Heart right ventricle (tissue), 16 donors: ENCODE results near the gene C8G. TPM values are rescaled to one million over a fixed set of nuclear protein-coding genes. Genes with fewer than 3 reads are reported as not detected.
A peak's percentile ranks its signal among the peaks of the same experiment; 100 is the strongest.

ENCODE experiments used
- ATAC-seq, 8 donors: fragments of 200-7000 bp; cut with Tn5 transposase; one replicate each; pipeline ENCODE4 v1.9.1; 2020; ENCODE audit warnings: mild to moderate bottlenecking in 8 of 8, moderate library complexity in 8 of 8, moderate number of reproducible peaks in 1 of 8
- DNase-seq, 2 donors: peaks; one replicate each; pipeline ENCODE4 v3.0.0-alpha.2; 2020
- H3K27ac ChIP-seq, 10 donors: fragments of 200-600 bp; sonication (generic) in 2 of 10; one replicate each; pipeline versions ENCODE4 v1.5.0 to v1.8.0; 2020 to 2022; ENCODE audit warnings: mild to moderate bottlenecking in 3 of 10
- H3K27me3 ChIP-seq, 7 donors: fragments of 200-600 bp; one replicate each; pipeline ENCODE4 v1.8.0; 2021 to 2022; ENCODE audit warnings: mild to moderate bottlenecking in 2 of 7
- H3K36me3 ChIP-seq, 9 donors: fragments of 200-600 bp; sonication (generic) in 1 of 9; one replicate each; pipeline versions ENCODE4 v1.5.0 to v1.8.0; 2020 to 2022; ENCODE audit warnings: mild to moderate bottlenecking in 2 of 9
- H3K4me1 ChIP-seq, 9 donors: fragments of 200-600 bp; sonication (generic) in 1 of 9; one replicate each; pipeline versions ENCODE4 v1.5.0 to v1.8.0; 2020 to 2022; ENCODE audit warnings: mild to moderate bottlenecking in 4 of 9
- H3K4me3 ChIP-seq, 10 donors: fragments of 200-600 bp; sonication (generic) in 2 of 10; one replicate each; pipeline versions ENCODE4 v1.5.0 to v1.8.0; 2020 to 2022; ENCODE audit warnings: mild to moderate bottlenecking in 7 of 10, moderate library complexity in 2 of 10
- H3K9me3 ChIP-seq, 11 donors: fragments of 200-600 bp in 10 of 11; sonication (generic) in 2 of 11; one replicate each; pipeline versions ENCODE4 v1.5.0 to v1.8.0; 2013 to 2022; ENCODE audit warnings: mild to moderate bottlenecking in 2 of 11, control low read depth in 1 of 11, moderate library complexity in 1 of 11
- WGBS, 2 donors: extraction: QIAGEN DNeasy Blood & Tissue Kit; methylation state at CpG; one replicate each; pipeline ENCODE4 v1.1.7; 2013; ENCODE audit warnings: inconsistent platforms in 1 of 2; 5-methylcytosine and 5-hydroxymethylcytosine counted together
- intact Hi-C, 10 donors: fragments of 100-400 bp; cut with DNase I; formaldehyde crosslinking; loops; one replicate each; pipeline versions ENCODE4 v1.11.1 to v1.14.2; 2022
- long read RNA-seq, 3 donors: library from polyadenylated mRNA; unstranded; transcript quantifications; one replicate each; pipeline ENCODE4 v2.0.0, GENCODE V29; 2020 to 2021
- polyA plus RNA-seq, 2 donors: library from polyadenylated mRNA; stranded (reverse); fragments of 200-250 nt; gene quantifications; one replicate each; pipeline ENCODE4 v1.2.3, GENCODE V29; 2013
- total RNA-seq, 10 donors: library from RNA; stranded (reverse); fragmentation: NEBNext Ultra II Directional in 3 of 10; extraction: Animal tissue kit (Norgen Biotek cat#: 25700) in 3 of 10; gene quantifications; one replicate each; pipeline versions ENCODE4 v1.2.1 to v1.2.4, GENCODE V29; 2021 to 2023
- TF ChIP-seq, protein P1 (sequence below), 9 donors: fragments of 200-600 bp; sonication (generic) in 2 of 9; IDR thresholded peaks; one replicate each; pipeline versions ENCODE4 v1.5.0 to v1.8.0; 2021 to 2022; ENCODE audit warnings: antibody characterized with exemption in 9 of 9, mild to moderate bottlenecking in 5 of 9, moderate library complexity in 1 of 9
- donor health status: Arrhythmogenic right ventricular cardiomyopathy.
- donor health status: ischemic (EF 13 %, LVEDD 7.1; RV severe dilation, severe dysfunction).
- donor health status: healthy with polysubstance abuse.
- donor health status: DM: no; HTN: yes; CAD: no.
- donor health status: DM: no; HTN: no; CAD: no.
- donor health status: ischemic (EF 25% LVEDD 6.9; RV normal size, moderate dysfunction).
- donor health status: ischemic (EF 25% LVEDD 5.7; RV mildly dilated, moderate dysfunction).
- donor health status: healthy.
- donor health status: DM: yes; HTN: yes; CAD: no.
- donor health status: Ischemic cardiomyopathy.
- donor health status: ischemic (EF 35%, LVEDD 5.7; RV mildly dilated, moderate dysfunction).
- donor health status: nonischemic (EF 11% LVEDD 7.7; RV severe dilation, severe dysfunction).
- donor health status: DM: yes; HTN: yes; CAD: no.
- donor health status: PGD.
- donor health status: ischemic (EF 29% LVEDD 5.4; RV normal size, mild dysfunction).
- donor health status: nonischemic (EF 23%, LVEDD 6.1; RV moderate dilation, normal function).

The C8G gene
- total RNA-seq (10 to 100 TPM in 1 of 10 donors, 1 to 10 TPM in 9; 1.2 to 10.0 (median 2.4) TPM), polyA plus RNA-seq (1 to 10 TPM; 2.0 to 2.1 TPM)
- long read RNA-seq, donor 1, partial matches to known transcripts = 0 of 1 reads
- long read RNA-seq, donor 1, other reads (novel, unspliced or antisense) = 1 of 1 reads
- long read RNA-seq, donor 2, partial matches to known transcripts = 0 of 2 reads
- long read RNA-seq, donor 2, other reads (novel, unspliced or antisense) = 1 of 2 reads
- long read RNA-seq, donor 3, partial matches to known transcripts = 1 of 1 reads
- long read RNA-seq, donor 3, other reads (novel, unspliced or antisense) = 0 of 1 reads

DNA sequence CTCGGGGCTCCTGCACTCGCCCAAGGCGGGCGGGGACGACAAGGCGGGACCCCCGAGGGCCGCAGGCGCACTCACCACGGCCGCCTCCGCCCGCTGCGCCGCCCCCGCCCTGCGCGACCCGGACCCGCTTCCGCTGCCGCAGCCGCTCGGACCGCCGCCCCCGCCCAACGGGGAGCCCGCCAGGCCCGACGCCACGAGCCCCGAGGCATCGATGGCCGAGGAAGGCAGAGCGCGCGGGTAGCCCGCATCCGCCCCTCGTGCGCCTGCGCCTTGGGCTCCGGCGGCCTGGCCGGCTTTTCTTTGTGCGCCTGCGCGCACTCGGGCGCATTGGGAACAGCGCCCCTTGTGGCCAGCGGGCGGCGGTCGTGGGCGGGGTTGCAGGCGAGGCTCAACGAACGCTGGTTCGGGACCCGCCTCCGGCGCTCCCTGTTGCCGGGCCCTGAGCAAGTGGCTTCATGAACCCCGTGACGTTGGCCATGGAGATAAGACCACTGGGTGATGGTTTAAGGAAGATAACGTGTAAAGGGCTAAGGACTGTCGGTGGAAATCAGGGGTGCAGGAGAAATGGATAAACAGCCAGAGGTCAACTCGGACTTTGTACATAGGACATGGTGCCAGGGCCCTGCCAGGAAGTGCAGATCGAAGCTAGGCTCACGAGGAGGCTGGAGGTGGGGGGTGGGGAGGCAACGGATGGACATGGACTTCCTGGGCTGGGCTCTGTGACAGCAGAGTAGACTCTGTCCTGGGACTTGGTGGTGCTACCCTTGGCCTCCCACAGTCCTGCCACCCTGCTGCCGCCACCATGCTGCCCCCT lies at the start of gene C8G, which contains the start of gene FBXW5:
Gene C8G, plus strand, starts transcription at position 725 of the 814 bp plus-strand sequence. Its CDS starts 78 bp downstream, at position 803.
Gene FBXW5, minus strand, starts transcription at position 220 of the 814 bp plus-strand sequence. CDS start 655 bp downstream, outside the sequence.
- 4 to 7% methylated on average over 56 to 74 of the region's 74 CpGs for WGBS, 2 donors
- Histone ChIP-seq H3K27me3 (no peaks in the 10 kb centered on the region), H3K4me1 (peaks cover 24 to 74% (median 41%) of the 10 kb centered on the region in 9 donors), H3K27ac (peak within 1 kb of the TSS; percentile 94 to 99 (median 98)), H3K4me3 (peak within 1 kb of the TSS; percentile 66 to 99 (median 92)), H3K36me3 (peaks cover 10 to 37% (median 28%) of the 10 kb centered on the region in 9 donors), H3K9me3 (no peaks in the 10 kb centered on the region)
- TF ChIP-seq, protein P1, sequence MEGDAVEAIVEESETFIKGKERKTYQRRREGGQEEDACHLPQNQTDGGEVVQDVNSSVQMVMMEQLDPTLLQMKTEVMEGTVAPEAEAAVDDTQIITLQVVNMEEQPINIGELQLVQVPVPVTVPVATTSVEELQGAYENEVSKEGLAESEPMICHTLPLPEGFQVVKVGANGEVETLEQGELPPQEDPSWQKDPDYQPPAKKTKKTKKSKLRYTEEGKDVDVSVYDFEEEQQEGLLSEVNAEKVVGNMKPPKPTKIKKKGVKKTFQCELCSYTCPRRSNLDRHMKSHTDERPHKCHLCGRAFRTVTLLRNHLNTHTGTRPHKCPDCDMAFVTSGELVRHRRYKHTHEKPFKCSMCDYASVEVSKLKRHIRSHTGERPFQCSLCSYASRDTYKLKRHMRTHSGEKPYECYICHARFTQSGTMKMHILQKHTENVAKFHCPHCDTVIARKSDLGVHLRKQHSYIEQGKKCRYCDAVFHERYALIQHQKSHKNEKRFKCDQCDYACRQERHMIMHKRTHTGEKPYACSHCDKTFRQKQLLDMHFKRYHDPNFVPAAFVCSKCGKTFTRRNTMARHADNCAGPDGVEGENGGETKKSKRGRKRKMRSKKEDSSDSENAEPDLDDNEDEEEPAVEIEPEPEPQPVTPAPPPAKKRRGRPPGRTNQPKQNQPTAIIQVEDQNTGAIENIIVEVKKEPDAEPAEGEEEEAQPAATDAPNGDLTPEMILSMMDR (IDR thresholded peaks at IDR 0.05) = peak; percentile 94 to 100 (median 98)
- intact Hi-C loops = loop anchor here (1.0 to 5.0 kb wide), 18 partner anchors 38 to 157 kb away; partner anchors contain the start of genes PHPT1 (in 5 of the 10), PAXX (in 4 of the 10), TMEM141 (in 4 of the 10) and AJM1 (in 2 of the 10)
- ATAC-seq (peak; percentile 45 to 88 (median 67)), DNase-seq (peak; percentile 95 to 98)

DNA sequence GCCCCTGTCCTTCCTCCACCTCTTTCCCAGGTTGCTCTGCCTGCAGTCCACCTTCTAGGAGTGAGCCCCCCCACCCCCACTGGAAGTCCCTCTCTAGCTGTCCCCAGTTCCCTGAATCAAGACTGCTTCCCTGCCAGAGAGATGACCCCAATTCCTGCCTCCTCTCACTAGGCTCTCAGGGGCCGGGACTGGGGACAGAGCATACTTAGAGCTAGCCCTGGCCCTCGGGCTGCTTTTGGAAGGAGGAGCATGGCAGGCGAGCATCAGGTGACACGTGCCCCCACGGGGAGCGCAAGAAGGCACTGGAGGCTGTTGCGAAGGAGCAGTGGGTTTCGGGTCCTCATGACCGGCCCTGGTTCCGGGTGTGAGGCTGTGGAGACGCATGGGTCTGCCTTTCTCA lies 49.0 kb upstream of the C8G start:
- ATAC-seq (no peak), DNase-seq (no peak)
- no peaks in the 10 kb centered on the region for H3K9me3 ChIP-seq
- TF ChIP-seq, protein P1 (IDR thresholded peaks at IDR 0.05) = no peak
- H3K4me1 ChIP-seq = peaks cover 0 to 7% (median 6%) of the 10 kb centered on the region in 9 donors
- peaks cover 0 to 62% (median 19%) of the 10 kb centered on the region in 9 donors for H3K36me3 ChIP-seq
- no peaks in the 10 kb centered on the region for H3K27me3 ChIP-seq
- intact Hi-C loops = no loop called here
- no peak overlapping the region for H3K4me3 ChIP-seq
- WGBS, 2 donors = 82 to 85% methylated on average over 11 of the region's 11 CpGs
- H3K27ac ChIP-seq = no peak overlapping the region

DNA sequence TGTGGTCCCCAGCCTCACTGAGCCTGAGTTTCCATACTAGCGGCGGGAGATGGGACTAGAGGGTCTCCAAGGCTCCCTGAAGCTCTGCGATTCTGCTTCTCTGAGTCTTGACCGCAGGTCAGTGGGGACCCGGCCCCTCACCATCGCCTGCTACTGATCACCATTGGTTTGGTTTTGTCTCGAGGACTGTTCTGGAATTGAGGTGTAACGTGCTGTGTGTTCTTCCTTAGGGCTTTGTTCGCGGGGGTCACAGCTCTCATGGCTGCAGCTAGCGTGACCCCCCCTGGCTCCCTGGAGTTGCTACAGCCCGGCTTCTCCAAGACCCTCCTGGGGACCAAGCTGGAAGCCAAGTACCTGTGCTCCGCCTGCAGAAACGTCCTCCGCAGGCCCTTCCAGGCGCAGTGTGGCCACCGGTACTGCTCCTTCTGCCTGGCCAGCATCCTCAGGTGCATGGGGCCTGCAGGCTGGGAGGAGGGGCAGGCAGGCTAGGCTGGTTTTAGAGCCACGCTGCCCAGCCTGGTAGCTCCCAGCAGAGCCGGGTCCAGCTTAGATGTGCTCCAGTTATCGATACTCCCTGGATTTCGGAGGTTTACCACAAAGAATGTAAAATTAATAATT lies 46.5 kb upstream of the C8G start:
- Histone ChIP-seq H3K4me1 (peaks cover 19 to 33% (median 31%) of the 10 kb centered on the region in 9 donors), H3K9me3 (no peaks in the 10 kb centered on the region), H3K27me3 (no peaks in the 10 kb centered on the region), H3K36me3 (peaks cover 0 to 55% (median 17%) of the 10 kb centered on the region in 9 donors), H3K27ac (no peak overlapping the region), H3K4me3 (no peak overlapping the region)
- ATAC-seq = no peak
- 95 to 97% methylated on average over 21 of the region's 21 CpGs for WGBS, 2 donors
- TF ChIP-seq, protein P1 (IDR thresholded peaks at IDR 0.05) = no peak
- DNase-seq = no peak
- intact Hi-C loops = no loop called here

DNA sequence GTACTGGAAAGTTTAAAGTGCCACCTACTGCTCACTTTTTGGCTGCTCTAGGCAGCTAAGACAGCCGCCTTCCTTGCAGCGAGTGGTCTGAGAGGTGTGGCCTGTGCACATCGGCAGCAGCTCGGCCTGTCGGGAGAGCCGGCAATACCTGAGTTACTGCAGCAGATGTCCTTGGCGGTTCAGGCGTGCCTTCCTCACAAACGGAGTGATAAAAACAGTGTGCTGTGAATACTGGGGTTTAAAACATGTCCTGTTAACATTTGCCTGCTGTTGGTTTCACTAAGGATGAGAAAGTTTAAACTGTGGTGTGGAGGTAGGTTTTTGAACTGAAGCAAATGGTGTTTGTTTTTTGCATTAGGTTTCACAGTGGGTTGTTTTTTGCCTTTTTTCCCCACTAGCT lies 45.8 kb upstream of the C8G start:
- Histone ChIP-seq H3K4me3 (no peak overlapping the region), H3K9me3 (no peaks in the 10 kb centered on the region), H3K27me3 (no peaks in the 10 kb centered on the region), H3K4me1 (peaks cover 19 to 39% (median 35%) of the 10 kb centered on the region in 9 donors), H3K27ac (no peak overlapping the region), H3K36me3 (peaks cover 0 to 60% (median 17%) of the 10 kb centered on the region in 9 donors)
- TF ChIP-seq, protein P1 (IDR thresholded peaks at IDR 0.05) = no peak
- DNase-seq (no peak), ATAC-seq (no peak)
- 72 to 73% methylated on average over 9 of the region's 9 CpGs for WGBS, 2 donors
- intact Hi-C loops = no loop called here
